HG02763 (cell line): ENCODE results near the gene CFAP45.

ENCODE experiments used
- ATAC-seq: cut with Tn5 transposase; IDR thresholded peaks from one replicate; pipeline ENCODE4 v1.9.1; 2021; ENCODE audit warnings: mild to moderate bottlenecking, moderate library complexity; ENCODE audit not compliant: unreplicated experiment

The CFAP45 gene

DNA sequence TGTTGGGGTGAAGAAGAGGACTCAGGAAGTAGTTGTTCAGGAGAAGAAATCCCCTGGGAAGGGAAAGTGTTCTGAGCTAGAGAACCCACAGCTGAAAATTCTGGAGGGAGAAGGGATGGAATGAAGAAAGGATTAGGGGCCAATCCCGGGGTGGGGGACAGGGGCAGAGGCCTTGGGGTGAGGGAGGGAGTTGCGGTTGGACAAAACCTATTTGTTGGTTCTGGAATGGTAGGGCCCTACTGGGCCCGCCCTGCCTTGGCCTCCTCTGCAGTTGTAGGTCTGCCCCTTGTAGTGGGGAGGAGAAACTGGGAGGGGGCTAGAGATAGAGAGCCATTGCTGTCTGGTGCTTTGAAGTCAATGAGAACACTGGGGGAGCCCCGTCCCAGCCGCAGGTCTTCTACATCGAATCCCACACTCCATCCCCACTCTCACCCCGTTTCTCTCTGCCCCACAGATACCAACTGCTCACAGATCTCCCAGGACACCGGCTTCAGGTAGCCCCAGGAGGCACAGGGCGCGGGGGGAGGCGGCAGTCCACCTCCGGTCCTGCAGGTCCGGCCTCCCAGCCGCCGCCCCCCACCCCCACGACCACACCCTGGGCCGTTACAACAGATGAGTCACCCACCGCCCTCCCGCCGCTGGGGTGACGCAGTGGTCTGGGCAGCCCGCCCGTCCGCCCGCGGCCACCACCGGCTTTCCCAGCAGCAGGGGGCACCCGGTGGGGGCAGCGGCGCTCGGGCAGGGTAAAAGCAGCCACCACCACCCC, 24.2 kb upstream of the CFAP45 start:
- no peak for ATAC-seq

DNA sequence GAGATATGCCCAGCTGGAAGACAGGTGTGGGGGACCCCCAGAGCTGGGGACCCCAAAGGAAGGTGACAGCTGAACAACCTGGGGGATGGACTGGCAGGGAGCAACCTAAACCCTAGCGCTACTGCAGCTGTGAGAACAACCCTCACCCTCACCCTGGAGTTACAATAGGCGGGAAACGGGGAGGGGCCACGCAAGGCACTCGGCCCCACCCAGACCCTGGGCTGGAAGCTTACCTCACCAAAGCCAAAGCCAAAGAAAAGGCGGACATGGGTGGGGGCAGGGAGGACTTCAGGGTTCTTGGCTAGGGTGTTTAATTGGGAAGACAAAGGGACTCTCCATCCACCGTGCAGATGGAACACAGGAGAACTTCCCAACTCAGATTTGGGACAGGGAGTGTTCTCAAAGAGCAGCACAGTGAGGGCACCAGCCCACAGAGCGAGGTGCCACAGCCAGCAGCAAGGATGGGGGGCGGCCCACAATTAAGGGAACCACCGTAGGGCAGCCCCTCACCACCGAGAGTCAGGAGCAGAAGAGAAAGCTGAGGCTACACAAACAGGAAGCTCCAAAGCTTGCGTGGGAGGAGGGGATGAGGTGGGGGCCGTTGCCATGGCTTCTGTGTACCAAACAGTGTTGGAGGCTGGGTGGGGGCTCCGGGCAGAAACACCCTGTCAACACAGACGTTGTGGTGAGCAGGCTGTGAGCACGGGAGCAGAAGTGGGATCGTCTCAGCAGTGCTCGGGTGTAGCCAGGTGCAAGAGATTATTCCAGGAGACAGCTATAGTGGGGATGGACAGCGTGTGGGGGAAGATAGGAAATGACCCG, 23.4 kb upstream of the CFAP45 start:
- ATAC-seq: peak; percentile 35

GRCh38 chr1:159922511-159923202, 22.7 kb upstream of the CFAP45 start:
- no peak for ATAC-seq

DNA sequence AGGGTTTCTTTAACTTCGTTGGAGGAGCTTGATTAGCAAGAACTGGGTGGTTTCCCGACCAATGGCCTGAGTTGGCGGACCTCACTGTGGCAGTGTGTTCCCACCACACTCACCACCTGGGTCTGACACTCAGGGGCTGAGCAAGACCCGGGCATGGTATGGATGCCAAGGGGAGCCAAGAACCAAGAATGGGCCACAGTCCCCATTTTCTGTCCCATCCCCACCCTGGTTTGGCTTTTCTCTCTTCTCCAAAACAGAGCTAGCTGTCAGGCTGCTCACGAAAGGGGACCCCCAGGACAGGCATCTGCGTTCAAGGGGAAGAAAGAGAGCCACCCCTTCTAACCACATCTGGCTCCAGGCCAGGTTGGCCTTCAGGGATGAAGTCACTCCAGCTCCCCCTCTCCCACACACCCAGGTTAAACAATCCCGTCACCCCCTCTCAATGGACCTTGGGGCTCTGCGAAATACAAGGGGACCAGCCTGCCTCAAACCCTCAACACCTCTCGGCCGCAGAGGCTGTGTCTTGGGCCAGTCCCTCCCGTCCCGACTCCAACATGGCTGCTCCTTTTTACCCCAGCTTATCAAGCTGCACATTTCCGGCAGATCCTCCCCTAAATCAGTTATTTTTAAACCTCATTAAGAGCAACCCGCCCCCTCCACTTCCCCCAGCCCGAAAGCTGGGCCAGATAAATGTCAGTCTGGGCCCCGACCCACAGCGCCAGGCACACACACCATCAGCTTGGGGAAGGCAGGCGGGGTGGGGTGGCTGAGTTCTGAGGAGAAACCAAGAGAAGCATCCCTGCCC, 21.9 kb upstream of the CFAP45 start:
- no peak for ATAC-seq

GRCh38 chr1:159921251-159921650, 21.3 kb upstream of the CFAP45 start:
- ATAC-seq: no peak

GRCh38 chr1:159920651-159921050, 20.7 kb upstream of the CFAP45 start:
- no peak for ATAC-seq

GRCh38 chr1:159920202-159920601, 20.2 kb upstream of the CFAP45 start:
- no peak for ATAC-seq

GRCh38 chr1:159919236-159919865, 19.4 kb upstream of the CFAP45 start:
- no peak for ATAC-seq

DNA sequence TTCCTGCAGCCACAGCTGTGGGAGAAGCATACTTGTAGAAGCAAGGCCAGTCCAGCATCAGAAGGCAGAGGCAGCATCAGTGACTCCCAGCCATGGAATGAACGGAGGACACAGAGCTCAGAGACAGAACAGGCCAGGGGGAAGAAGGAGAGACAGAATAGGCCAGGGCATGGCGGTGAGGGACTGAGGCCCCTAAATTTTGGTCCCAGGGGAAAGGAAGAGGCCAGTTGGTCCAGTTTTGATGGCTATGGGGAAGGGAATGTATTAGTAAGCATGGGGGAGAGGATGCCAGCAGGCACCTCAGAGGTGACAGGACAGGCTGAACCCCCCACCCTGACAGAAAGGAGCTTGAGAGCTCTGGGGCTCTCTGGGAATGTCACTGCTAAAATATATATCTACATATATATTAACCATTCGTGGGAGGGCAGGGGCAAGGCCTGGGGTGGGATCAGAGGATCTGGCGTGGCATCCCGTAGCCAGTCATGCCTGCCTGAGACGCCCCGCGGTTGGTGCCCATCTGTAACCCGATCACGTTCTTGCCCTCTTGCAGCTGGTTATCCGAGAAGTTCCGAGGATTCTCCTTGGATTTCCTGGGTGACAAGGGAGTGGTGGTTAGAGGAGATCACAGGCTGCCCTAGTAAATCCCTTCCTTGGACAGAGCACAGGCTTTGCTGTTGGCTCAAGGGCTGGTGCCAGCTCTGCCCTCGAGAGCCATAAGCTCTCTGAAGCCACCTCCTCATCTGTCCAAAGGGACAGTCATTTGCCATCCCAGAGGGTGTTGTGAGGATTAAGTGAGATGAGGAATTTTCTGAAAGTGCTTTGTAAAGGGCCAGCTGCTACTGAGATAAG, 18.6 kb upstream of the CFAP45 start:
- ATAC-seq: no peak

DNA sequence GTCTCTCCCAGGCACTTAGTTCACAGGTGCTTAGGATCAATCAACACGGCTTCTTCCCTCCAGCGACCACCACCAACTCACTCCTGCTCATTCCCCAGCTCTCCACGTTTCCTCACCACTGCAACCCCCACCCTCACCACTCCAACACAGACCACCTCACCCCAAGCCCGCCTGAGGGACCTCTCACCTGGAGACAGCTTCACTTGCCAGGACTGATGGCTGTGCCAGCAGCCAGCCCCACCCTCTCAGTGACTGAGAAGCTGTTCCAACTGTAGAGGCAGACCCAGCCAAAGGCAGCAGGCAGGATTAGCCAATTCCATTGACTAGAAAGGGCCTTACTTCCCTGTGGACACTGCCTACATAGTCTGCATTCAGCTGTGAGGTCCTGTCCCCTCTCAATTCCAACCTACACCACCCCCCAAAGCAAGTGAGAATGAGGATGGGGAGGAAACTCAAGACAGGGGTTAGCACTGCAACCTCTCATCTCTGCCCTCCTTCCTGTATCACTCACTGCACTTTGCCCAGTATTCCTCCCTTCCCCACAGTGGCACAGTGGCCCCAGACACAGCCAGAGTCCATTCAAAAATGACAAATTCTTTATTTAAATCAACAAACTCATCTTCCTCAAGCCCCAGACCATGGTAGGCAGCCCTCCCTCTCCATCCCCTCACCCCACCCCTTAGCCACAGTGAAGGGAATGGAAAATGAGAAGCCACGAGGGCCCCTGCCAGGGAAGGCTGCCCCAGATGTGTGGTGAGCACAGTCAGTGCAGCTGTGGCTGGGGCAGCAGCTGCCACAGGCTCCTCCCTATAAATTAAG, 17.8 kb upstream of the CFAP45 start:
- no peak for ATAC-seq

DNA sequence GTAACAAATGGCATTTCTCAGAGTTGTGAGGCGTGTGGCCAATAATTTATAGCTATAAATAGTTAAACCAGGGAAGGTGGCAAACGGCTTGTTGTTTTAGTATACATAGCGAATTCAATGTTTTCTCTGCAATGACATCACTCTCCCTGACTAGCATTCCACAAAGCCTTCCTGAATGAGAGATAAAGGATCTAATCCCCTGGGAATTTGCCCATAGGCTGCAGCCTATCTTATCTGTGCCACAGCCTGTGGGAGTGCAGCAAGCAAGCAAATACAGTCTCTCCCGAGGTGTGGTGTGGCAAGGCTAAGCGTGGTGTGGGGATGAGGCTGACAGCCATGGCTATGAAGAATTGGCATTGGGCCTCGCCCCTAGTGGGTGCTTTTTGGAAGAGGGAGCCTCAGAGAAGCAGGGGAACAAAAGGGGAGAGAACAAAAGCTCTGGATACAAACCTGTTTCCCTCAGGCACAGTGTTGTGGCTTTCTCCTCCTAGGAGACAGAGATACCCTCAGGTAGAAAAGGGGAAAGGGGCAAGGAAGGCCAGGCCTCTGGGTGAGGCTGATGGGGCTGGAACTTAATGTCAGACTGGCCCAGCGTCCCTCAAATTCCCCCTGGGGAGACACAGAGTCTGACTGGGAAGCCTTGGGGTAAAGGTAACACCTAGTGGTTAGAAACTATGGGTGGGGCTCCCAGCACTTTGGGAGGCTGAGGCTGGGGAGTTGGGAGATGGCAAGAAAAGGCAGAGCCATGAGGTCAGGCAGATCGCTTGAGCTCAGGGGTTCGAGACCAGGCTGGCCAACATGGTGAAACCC, 16.5 kb upstream of the CFAP45 start:
- ATAC-seq: no peak

DNA sequence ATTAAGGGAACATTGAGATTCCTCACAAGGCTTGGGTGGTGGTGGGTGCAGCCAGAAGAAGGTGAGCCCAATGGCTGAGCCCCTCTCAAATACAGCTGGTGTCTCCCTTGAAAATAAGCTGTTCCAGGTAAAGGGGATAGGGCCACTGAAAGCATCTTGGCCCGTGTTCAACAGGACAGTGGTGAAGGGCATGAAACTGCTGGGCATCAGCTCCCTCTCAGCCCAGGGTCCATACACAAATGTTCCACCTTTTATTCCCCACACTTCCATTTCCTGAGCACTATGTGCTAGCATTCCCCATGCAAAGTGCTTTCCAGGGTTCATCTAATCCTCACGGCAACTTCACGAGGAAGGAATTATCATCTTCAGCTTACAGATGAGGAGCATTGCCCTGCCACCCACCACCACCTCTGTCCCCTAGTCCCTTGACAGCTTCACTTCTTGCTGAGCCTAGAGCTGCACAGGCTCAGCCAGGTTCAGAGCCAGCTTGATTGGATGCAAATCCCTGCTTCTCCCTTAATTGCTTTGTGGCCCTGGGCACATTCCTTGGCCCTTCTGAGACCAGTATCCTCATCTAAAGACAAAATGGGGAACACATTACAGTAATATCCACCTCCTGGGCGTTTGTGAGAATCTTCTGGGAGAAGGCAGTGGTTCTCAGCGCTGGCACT, 15.7 kb upstream of the CFAP45 start:
- ATAC-seq: no peak

DNA sequence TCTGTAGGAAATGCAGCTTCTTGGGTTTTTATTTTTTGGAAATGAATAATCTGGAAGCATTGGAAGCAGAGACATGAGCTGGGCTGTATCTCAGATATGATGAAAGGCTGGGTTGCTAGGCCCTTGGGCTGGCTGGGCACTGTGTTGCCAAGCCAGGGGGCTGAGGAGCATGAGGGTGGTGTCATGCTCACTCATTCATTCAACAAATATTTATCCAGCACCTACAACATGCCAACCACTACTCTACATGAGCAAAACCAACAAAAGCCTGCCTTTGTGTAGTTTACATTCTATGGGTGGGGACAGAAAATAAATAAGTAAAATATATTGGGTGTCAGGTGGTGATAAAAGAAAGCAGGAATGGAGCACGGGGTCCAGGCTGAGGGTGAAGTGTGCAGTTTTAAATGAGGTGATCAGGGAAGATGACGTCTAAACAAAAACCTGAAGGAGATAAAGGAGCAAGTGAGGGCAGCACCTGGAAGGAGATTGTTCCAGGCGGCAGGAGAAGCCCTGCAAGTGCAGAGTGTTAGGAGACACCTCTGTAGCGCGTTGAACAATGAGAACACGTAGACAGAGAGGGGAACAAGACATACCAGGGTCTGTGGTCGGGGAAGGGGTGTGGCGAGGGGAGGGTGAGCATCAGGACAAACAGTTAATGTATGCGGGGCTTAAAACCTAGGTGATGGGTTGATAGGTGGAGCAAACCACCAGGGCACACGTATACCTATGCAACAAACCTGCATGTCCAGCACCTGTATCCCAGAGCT, 14.5 kb upstream of the CFAP45 start:
- no peak for ATAC-seq

DNA sequence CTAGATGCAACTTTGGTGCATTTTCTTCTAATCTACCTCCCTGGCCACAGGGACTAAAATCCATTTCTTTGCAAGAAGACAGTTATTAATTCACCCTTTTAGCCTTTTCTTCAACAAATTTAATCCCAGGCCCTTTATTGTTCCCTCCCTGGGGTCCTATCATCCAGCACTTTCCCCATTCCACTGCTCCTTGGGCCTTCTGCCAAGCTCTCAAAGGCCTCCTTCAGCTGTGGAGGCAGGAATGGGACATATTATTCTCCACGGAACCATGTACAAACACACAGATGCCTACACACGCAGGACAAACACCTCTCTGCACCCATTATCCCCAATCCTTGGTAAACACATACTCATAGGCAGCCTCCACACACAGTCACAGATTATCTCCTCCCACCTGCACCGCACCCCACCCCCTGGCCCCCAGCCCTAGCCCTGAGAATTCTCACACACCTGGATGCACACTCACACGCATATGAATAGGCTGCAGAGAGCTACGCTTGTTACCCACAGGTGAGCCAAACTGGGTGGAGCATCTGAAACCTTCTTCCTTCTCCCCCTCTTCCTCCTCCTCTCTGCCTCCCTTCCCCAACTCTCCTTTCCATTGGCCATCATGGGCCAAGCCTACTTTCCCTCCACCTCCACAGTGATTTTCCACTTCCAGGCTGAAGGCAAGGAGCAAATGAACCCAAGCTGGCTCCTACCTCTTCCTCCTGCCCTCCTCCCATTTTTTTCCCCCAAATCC, 13.7 kb upstream of the CFAP45 start:
- ATAC-seq: no peak

DNA sequence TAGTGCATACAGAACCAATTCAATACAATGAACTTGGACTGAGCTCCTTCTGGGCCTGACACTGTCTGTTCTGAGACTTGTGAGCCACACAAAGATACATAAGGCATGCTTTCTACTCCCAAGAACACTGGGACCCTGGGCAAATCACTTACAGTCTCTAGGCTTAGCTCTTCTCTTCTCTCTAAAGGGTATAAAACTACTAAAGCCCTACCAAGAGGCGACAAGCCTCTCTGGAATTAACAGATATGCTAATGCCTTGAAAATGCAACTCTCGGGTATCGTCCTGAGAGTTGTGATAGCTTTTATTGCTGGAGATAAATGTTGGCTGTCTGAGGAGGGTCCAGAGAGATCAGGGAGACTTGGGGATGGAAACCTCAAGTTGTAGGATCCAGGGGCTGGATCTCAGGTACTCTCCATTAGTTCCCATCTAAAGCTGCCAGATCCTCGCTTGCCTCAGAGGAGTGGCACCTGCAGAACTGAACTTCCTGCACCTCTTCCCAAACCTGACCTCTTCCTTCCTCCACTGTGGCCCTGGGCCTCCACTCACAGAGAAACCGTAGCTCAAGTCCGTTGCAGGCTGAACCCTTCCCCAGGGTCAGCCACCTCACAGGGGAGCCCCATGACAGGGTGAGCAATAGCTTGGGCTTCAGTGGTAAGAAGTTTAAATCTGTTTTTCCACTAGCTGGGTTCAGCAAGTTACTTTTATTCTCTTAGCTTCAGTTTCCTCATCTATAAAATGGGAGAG, 11.5 kb upstream of the CFAP45 start:
- no peak for ATAC-seq
